A549 (cell line): ENCODE data around the gene HCN4. TPM values are rescaled to one million over a fixed set of nuclear protein-coding genes. Genes with fewer than 3 reads are reported as not detected.

Source experiments
- ATAC-seq, 2 experiments: fragments of 200-7000 bp in 1 of 2; fragments of >200 bp in 1 of 2; cut with Nextera tagmentation in 1 of 2; cut with Tn5 transposase in 1 of 2; 3 replicates each; pipeline versions ENCODE4 v1.8.0 to v1.9.1; 2018 to 2020; ENCODE audit warnings: mild to moderate bottlenecking in 1 of 2, moderate library complexity in 1 of 2
- CTCF ChIA-PET: fragments of 300-600 bp; sonication (Branson Sonifier 250); formaldehyde crosslinking; extraction: SDS; loops from one replicate; lab custom pipeline; 2021; ENCODE audit warnings: antibody characterized with exemption, inconsistent platforms; lab: Yijun Ruan, JAX
- POLR2A ChIA-PET: fragments of 350-600 bp; formaldehyde crosslinking; extraction: SDS; loops from one replicate; lab custom pipeline; 2021; ENCODE audit warnings: antibody characterized with exemption, inconsistent platforms; lab: Yijun Ruan, JAX
- DNase-seq, 2 experiments: peaks; one replicate each; pipeline versions ENCODE4 v3.0.0 to v3.0.0-alpha.2; 2011 to 2016; ENCODE audit warnings: low read depth in 1 of 2, low spot score in 1 of 2
- FAIRE-seq: peaks from 2 replicates; lab custom pipeline; 2011; peaks lifted over from hg19 to GRCh38; lab: Jason Lieb, UNC
- H3K27ac ChIP-seq, 2 experiments: fragments of >200 bp; sonication (Bioruptor Twin); formaldehyde crosslinking; 3 replicates each; pipeline ENCODE4 v1.5.1; 2016 to 2017
- H3K4me1 ChIP-seq: fragments of >200 bp; sonication (Bioruptor Twin); formaldehyde crosslinking; 3 replicates; pipeline ENCODE4 v1.6.1; 2016
- H3K4me2 ChIP-seq: fragments of >200 bp; sonication (Bioruptor Twin); formaldehyde crosslinking; 3 replicates; pipeline ENCODE4 v1.6.1; 2016
- H3K4me3 ChIP-seq: fragments of >200 bp; sonication (Bioruptor Twin); formaldehyde crosslinking; 3 replicates; pipeline ENCODE4 v1.5.1; 2016
- H3K9me3 ChIP-seq: fragments of >200 bp; sonication (Bioruptor Twin); formaldehyde crosslinking; 3 replicates; pipeline ENCODE4 v1.6.1; 2016
- BHLHE40 ChIP-seq: IDR thresholded peaks from 2 replicates; pipeline ENCODE4 v1.6.1; 2012; ENCODE audit warnings: low read depth, low read length, inconsistent platforms
- CEBPB ChIP-seq, 2 experiments: fragments of >200 bp in 1 of 2; sonication (Bioruptor Twin) in 1 of 2; formaldehyde crosslinking in 1 of 2; IDR thresholded peaks; 2 replicates each; pipeline ENCODE4 v1.6.1; 2012 to 2016
- CHD4 ChIP-seq: fragments of 200-600 bp; sonication (generic); IDR thresholded peaks from 2 replicates; pipeline ENCODE4 v1.6.1; 2016; ENCODE audit warnings: antibody characterized with exemption, mild to moderate bottlenecking, borderline replicate concordance
- EHF ChIP-seq: fragments of 250-450 bp; sonication (Bioruptor Pico); IDR thresholded peaks from 2 replicates; pipeline ENCODE4 v1.5.0; 2020; ENCODE audit warnings: mild to moderate bottlenecking
- HDAC2 ChIP-seq: fragments of 200-600 bp; sonication (generic); IDR thresholded peaks from 2 replicates; pipeline ENCODE4 v1.6.1; 2016
- HOXB13 ChIP-seq: fragments of 250-450 bp; sonication (Bioruptor Pico); IDR thresholded peaks from 2 replicates; pipeline ENCODE4 v1.5.0; 2020; ENCODE audit warnings: low read depth, mild to moderate bottlenecking, moderate library complexity
- JUN ChIP-seq, 2 experiments: fragments of >200 bp; sonication (Bioruptor Twin); formaldehyde crosslinking; IDR thresholded peaks; 2 replicates in 1 of 2; 3 replicates in 1 of 2; pipeline ENCODE4 v1.6.1; 2016 to 2017
- KDM1A ChIP-seq: fragments of 200-600 bp; sonication (generic); IDR thresholded peaks from 2 replicates; pipeline ENCODE4 v1.6.1; 2016; ENCODE audit warnings: low read depth, mild to moderate bottlenecking
- MAFK ChIP-seq: fragments of 450-650 bp; IDR thresholded peaks from 2 replicates; pipeline ENCODE4 v1.6.1; 2014; ENCODE audit not compliant: partially characterized antibody
- MYC ChIP-seq: IDR thresholded peaks from 2 replicates; pipeline ENCODE4 v1.6.1; 2012; ENCODE audit warnings: mild to moderate bottlenecking, inconsistent platforms, low read length, improper control_type of control experiment, borderline replicate concordance
- PHF8 ChIP-seq: fragments of 200-600 bp; sonication (generic); IDR thresholded peaks from 2 replicates; pipeline ENCODE4 v1.6.1; 2016; ENCODE audit warnings: low read depth, mild to moderate bottlenecking, antibody characterized with exemption, moderate library complexity, borderline replicate concordance
- POLR2A ChIP-seq: IDR thresholded peaks from 2 replicates; pipeline ENCODE4 v1.6.1; 2012; ENCODE audit warnings: mild to moderate bottlenecking, low read length
- RCOR1 ChIP-seq: fragments of 150-350 bp; IDR thresholded peaks from 2 replicates; pipeline ENCODE4 v1.6.1; 2014; ENCODE audit warnings: antibody characterized with exemption, low read length, low read depth
- RNF2 ChIP-seq: fragments of 200-600 bp; sonication (generic); IDR thresholded peaks from 2 replicates; pipeline ENCODE4 v1.6.1; 2016; ENCODE audit warnings: low read depth, mild to moderate bottlenecking, antibody characterized with exemption, moderate library complexity, borderline replicate concordance
- WGBS: methylation state at CpG from one replicate; pipeline ENCODE4 v1.1.6; 2017; ENCODE audit errors: missing lambda C conversion rate; 5-methylcytosine and 5-hydroxymethylcytosine counted together
- polyA plus RNA-seq, 4 experiments: library from polyadenylated mRNA; depleted of rRNA in 3 of 4; stranded (reverse); fragments of >200 nt; fragmentation: RNase III in 1 of 4; extraction: RNeasy Plus Mini Kit Qiagen cat#74134 plus additional on column Dnase treatment in 1 of 4; gene quantifications; 2 replicates in 3 of 4; 3 replicates in 1 of 4; pipeline ENCODE4 v1.2.3, GENCODE V29; 2011 to 2017
- TF ChIP-seq, protein P1 (sequence below): fragments of 450-650 bp; IDR thresholded peaks from 2 replicates; pipeline ENCODE4 v1.6.1; 2014; ENCODE audit warnings: antibody characterized with exemption
- TF ChIP-seq, protein P2 (sequence below): fragments of >200 bp; sonication (Bioruptor Twin); formaldehyde crosslinking; IDR thresholded peaks from 3 replicates; pipeline ENCODE4 v1.5.1; 2016
- TF ChIP-seq, protein P3 (sequence below): fragments of 250-450 bp; sonication (Bioruptor Pico); IDR thresholded peaks from 2 replicates; pipeline ENCODE4 v1.5.0; 2021; ENCODE audit warnings: mild to moderate bottlenecking, moderate library complexity, borderline replicate concordance
- TF ChIP-seq, protein P4 (sequence below): fragments of 150-350 bp; IDR thresholded peaks from 2 replicates; pipeline ENCODE4 v1.6.1; 2014; ENCODE audit warnings: low read depth, mild to moderate bottlenecking, low read length

HCN4 gene
- polyA plus RNA-seq, 2 of the 4 experiments (the other 2 are of a cell fraction) = 0.03 to 0.09 TPM

DNA sequence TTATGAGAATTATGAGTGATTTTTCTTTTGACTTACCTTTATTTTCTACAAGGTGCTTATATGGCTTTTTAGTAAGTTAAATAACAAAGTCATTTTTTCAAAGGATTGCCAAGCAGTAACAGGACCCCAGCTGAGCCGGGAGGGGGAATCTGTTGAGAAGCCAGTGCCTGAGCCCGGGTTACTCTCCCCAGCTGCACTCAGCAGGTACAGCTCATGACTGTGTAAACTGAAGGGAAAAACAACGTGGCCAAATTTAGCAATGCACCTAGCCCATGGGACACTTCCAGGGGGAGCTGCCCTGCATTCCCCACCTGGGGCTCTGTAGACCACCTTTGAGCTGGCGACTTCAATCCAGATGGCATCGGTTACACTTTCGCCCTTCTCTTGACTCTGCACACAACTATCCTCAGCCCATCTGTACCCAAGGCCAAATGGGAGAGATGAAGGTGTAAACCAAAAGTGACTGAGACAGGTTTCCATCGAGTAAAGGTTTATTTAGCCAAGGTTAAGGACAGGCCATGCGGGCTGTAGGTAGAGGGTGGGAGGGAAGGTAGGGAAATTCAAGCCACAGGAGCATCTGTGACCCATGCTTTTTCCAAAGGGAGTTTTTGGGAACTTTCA, 18.2 kb upstream of the HCN4 start:
- Histone ChIP-seq H3K27ac (no peak overlapping the region), H3K4me1 (peaks cover 31% of the 10 kb centered on the region), H3K9me3 (no peaks in the 10 kb centered on the region), H3K4me2 (no peak overlapping the region), H3K4me3 (no peak overlapping the region)
- FAIRE-seq (no peak), ATAC-seq (no peak), DNase-seq (no peak)
- ChIA-PET CTCF (interaction anchor here (1.4 kb wide), 1 partner anchor 13 kb away, joined by 3 read pairs; no protein-coding TSS in a partner anchor), POLR2A (no interaction called here)
- 70% methylated on average over 8 of the region's 8 CpGs for WGBS
- no peak for TF ChIP-seq PHF8

DNA sequence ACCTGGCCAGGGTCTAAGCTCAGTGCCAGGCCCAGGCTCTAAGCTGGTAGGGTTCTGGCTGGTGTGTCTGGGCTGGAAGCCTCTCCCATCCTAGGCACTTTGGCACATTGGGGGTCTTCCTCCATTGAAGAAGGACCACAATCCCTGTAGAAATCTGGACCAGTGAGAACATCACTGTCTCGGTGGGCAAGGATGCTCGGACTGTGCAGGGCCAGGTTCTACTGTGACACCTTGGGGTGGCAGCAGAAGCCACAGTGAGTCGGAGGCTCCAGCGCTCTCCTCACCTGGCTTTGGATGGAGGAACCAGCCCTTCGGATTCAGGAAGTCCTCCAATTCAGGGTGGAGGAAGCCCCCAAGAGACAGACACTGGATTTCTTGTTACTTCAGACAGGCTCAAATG, 17.5 kb upstream of the HCN4 start:
- POLR2A ChIA-PET = no interaction called here
- 77% methylated on average over 5 of the region's 5 CpGs for WGBS
- CTCF ChIA-PET = no interaction called here

DNA sequence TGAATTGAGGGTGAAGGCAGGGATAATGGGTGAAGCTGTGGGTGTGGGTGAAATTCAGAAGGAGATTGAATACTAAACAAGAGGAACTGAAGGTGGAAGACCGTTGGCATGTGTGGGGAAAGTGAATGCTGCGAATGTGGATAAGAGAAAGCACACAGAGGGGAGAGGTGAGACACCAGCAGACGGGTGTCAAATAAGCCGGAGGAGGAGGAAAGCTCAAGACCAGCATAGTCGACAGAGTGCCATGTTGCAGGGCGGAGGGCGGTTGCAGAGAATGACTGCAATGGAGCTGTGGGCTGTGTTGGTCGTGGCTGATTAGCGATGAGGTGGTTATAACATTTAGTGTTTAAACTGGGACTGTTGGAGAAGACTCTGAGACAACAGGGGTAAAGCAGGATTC, 16.4 kb upstream of the HCN4 start:
- TF ChIP-seq CEBPB (IDR thresholded peaks at IDR 0.05) (no peak), MYC (no peak), POLR2A (no peak), HOXB13 (CRISPR knock-in tag) (no peak), BHLHE40 (no peak)
- TF ChIP-seq, protein P1, sequence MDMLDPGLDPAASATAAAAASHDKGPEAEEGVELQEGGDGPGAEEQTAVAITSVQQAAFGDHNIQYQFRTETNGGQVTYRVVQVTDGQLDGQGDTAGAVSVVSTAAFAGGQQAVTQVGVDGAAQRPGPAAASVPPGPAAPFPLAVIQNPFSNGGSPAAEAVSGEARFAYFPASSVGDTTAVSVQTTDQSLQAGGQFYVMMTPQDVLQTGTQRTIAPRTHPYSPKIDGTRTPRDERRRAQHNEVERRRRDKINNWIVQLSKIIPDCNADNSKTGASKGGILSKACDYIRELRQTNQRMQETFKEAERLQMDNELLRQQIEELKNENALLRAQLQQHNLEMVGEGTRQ = no peak
- TF ChIP-seq, protein P2, sequence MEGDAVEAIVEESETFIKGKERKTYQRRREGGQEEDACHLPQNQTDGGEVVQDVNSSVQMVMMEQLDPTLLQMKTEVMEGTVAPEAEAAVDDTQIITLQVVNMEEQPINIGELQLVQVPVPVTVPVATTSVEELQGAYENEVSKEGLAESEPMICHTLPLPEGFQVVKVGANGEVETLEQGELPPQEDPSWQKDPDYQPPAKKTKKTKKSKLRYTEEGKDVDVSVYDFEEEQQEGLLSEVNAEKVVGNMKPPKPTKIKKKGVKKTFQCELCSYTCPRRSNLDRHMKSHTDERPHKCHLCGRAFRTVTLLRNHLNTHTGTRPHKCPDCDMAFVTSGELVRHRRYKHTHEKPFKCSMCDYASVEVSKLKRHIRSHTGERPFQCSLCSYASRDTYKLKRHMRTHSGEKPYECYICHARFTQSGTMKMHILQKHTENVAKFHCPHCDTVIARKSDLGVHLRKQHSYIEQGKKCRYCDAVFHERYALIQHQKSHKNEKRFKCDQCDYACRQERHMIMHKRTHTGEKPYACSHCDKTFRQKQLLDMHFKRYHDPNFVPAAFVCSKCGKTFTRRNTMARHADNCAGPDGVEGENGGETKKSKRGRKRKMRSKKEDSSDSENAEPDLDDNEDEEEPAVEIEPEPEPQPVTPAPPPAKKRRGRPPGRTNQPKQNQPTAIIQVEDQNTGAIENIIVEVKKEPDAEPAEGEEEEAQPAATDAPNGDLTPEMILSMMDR = no peak
- TF ChIP-seq, protein P3, sequence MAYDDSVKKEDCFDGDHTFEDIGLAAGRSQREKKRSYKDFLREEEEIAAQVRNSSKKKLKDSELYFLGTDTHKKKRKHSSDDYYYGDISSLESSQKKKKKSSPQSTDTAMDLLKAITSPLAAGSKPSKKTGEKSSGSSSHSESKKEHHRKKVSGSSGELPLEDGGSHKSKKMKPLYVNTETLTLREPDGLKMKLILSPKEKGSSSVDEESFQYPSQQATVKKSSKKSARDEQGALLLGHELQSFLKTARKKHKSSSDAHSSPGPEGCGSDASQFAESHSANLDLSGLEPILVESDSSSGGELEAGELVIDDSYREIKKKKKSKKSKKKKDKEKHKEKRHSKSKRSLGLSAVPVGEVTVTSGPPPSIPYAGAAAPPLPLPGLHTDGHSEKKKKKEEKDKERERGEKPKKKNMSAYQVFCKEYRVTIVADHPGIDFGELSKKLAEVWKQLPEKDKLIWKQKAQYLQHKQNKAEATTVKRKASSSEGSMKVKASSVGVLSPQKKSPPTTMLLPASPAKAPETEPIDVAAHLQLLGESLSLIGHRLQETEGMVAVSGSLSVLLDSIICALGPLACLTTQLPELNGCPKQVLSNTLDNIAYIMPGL (CRISPR knock-in tag) = no peak
- TF ChIP-seq, all 56 proteins: peak for 0
- DNase-seq = no peak
- no peak for FAIRE-seq
- Histone ChIP-seq H3K4me2 (no peak overlapping the region), H3K4me1 (peaks cover 24% of the 10 kb centered on the region), H3K27ac (no peak overlapping the region), H3K9me3 (0 out of 3 replicates have a peak, but pooled peaks cover 3% of the 10 kb centered on the region), H3K4me3 (no peak overlapping the region)
- ChIA-PET POLR2A (no interaction called here), CTCF (no interaction called here)
- WGBS = 70% methylated on average over 9 of the region's 9 CpGs
- no peak for ATAC-seq

More for the DNA sequence above, 17.5 kb upstream of the HCN4 start:
- ATAC-seq = no peak
- no peak for DNase-seq
- H3K4me2 ChIP-seq = no peak overlapping the region
- TF ChIP-seq JUN (IDR thresholded peaks at IDR 0.05) (no peak), RCOR1 (no peak), HDAC2 (no peak)
- FAIRE-seq = no peak
- no peaks in the 10 kb centered on the region for H3K9me3 ChIP-seq
- H3K27ac ChIP-seq = no peak overlapping the region
- H3K4me3 ChIP-seq = no peak overlapping the region
- H3K4me1 ChIP-seq = peaks cover 31% of the 10 kb centered on the region

DNA sequence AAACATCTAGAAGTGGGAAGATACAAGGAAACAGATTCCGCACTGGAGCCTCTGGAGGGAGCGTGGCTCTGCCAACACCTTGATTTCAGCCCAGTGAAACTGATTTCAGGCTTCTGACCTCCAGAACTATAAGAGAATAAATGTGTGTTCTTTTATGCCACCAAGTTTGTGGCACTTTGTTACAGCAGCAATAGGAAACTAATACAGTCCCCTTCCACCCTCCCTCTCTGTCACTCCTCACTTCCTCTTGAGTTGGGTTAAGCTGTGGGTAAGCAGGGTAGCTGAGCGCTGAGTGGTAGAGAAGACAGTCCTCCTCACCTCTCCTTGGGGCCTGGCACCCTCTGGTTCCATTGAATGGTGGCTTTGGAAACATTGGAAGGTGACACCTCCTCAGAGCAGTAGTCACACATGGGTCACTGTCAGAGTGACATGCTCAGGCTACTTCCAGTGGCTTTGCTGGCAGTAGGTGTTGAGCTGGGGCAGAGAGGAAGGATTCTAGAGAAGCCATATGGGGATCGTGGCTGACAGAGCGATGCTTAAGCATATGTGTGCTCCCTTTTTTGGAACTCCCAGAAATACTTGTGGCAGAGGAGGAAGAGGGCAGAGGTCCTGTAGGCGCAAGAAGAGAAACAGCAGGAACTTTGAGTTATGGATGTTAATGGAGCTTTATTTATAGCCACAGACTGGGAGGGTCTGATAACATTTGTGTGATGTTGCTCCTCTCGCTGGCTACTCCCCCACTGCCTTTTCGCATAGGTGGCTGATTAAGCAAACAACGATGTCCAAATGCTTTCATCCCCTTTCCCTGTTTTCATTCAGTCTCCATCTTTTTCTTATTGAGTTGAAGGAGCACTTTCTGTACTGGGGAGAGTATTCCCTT, 14.8 kb upstream of the HCN4 start:
- Histone ChIP-seq H3K4me3 (no peak overlapping the region), H3K4me2 (no peak overlapping the region), H3K9me3 (0 out of 3 replicates have a peak, but pooled peaks cover 3% of the 10 kb centered on the region), H3K27ac (no peak overlapping the region), H3K4me1 (peaks cover 14% of the 10 kb centered on the region)
- ATAC-seq (no peak), DNase-seq (no peak), FAIRE-seq (no peak)
- ChIA-PET CTCF (interaction anchor here (1.2 to 1.5 kb wide), 2 partner anchors 24 to 118 kb away, joined by 3 to 4 read pairs; no protein-coding TSS in a partner anchor), POLR2A (no interaction called here)
- WGBS = 65% methylated on average over 9 of the region's 9 CpGs
- TF ChIP-seq EHF (CRISPR knock-in tag) (no peak), CHD4 (no peak), KDM1A (no peak), RNF2 (no peak), MAFK (no peak)
- TF ChIP-seq, protein P4, sequence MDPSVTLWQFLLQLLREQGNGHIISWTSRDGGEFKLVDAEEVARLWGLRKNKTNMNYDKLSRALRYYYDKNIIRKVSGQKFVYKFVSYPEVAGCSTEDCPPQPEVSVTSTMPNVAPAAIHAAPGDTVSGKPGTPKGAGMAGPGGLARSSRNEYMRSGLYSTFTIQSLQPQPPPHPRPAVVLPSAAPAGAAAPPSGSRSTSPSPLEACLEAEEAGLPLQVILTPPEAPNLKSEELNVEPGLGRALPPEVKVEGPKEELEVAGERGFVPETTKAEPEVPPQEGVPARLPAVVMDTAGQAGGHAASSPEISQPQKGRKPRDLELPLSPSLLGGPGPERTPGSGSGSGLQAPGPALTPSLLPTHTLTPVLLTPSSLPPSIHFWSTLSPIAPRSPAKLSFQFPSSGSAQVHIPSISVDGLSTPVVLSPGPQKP = no peak
- TF ChIP-seq, protein P2 = no peak
